Endometrial microvascular endothelial cells (primary cell): ENCODE data around the gene RANBP3L. TPM values are rescaled to one million over a fixed set of nuclear protein-coding genes. Genes with fewer than 3 reads are reported as not detected.
"Not testable (repeated sequence)": the region's sequence is repeated elsewhere in the genome, so short reads cannot be mapped to it uniquely, and the experiment has no call there.

Experiments
- in situ Hi-C: cut with HindIII; loops from 2 replicates; pipeline ENCODE4 v1.10.0; 2017; ENCODE audit warnings: low sequenced_read_pairs, low pct_unique_long_range_greater_than_20kb; ENCODE audit errors: inconsistent ontology term
- total RNA-seq: library from RNA; depleted of rRNA; stranded (reverse); fragments of >200 nt; gene quantifications from one replicate; pipeline ENCODE4 v1.2.3, GENCODE V29; 2015; ENCODE audit errors: inconsistent ontology term

RANBP3L gene
- total RNA-seq, 1 donor from 2014 or later = not detected

- in situ Hi-C loops = no loop called here
These were observed 3.1 kb downstream of the RANBP3L start for GRCh38 chr5:36298552-36298951.

GRCh38 chr5:36297653-36298052 lies 4.0 kb downstream of the RANBP3L start:
- in situ Hi-C loops = no loop called here

GRCh38 chr5:36285837-36286615 lies 15.7 kb downstream of the RANBP3L start:
- in situ Hi-C loops = no loop called here

GRCh38 chr5:36283775-36284174 lies 17.9 kb downstream of the RANBP3L start:
- in situ Hi-C loops = not testable (repeated sequence)

- in situ Hi-C loops = no loop called here
These were observed 20.1 kb downstream of the RANBP3L start for GRCh38 chr5:36281626-36282025.

GRCh38 chr5:36279054-36279698 lies 22.5 kb downstream of the RANBP3L start:
- in situ Hi-C loops = no loop called here

- in situ Hi-C loops = no loop called here
These were observed 24.1 kb downstream of the RANBP3L start for GRCh38 chr5:36277521-36278176.

- in situ Hi-C loops = no loop called here
These were observed 24.8 kb downstream of the RANBP3L start for GRCh38 chr5:36276864-36277263.

GRCh38 chr5:36273809-36274526 lies 27.7 kb downstream of the RANBP3L start:
- in situ Hi-C loops = no loop called here

- in situ Hi-C loops = no loop called here
These were observed 29.5 kb downstream of the RANBP3L start for GRCh38 chr5:36272136-36272690.

GRCh38 chr5:36270876-36271575 lies 30.7 kb downstream of the RANBP3L start:
- in situ Hi-C loops = no loop called here

GRCh38 chr5:36270175-36270574 lies 31.5 kb downstream of the RANBP3L start:
- in situ Hi-C loops = no loop called here

- in situ Hi-C loops = no loop called here
These were observed 32.2 kb downstream of the RANBP3L start for GRCh38 chr5:36269478-36269877.

GRCh38 chr5:36267905-36268304 lies 33.8 kb downstream of the RANBP3L start:
- in situ Hi-C loops = no loop called here

- in situ Hi-C loops = no loop called here
These were observed 37.4 kb downstream of the RANBP3L start for GRCh38 chr5:36264202-36264760.

GRCh38 chr5:36261186-36261585 lies 40.5 kb downstream of the RANBP3L start:
- in situ Hi-C loops = no loop called here

- in situ Hi-C loops = no loop called here
These were observed 48.1 kb downstream of the RANBP3L start for GRCh38 chr5:36253575-36253974.

- in situ Hi-C loops = no loop called here
These were observed 48.9 kb downstream of the RANBP3L start for GRCh38 chr5:36252722-36253365.
